Right lung (tissue), 5 donors: ENCODE data around the gene TMEM272. TPM values are rescaled to one million over a fixed set of nuclear protein-coding genes. Genes with fewer than 3 reads are reported as not detected.

ENCODE experiments used
- DNase-seq, 2 donors: peaks; one replicate each; pipeline ENCODE4 v3.0.0-alpha.2; 2013
- polyA plus RNA-seq, 5 donors: library from polyadenylated mRNA; unstranded; fragments of 120-200 nt; gene quantifications; one replicate each; pipeline versions ENCODE4 v1.2.1 to v1.2.3, GENCODE V29; 2013; ENCODE audit warnings: inconsistent platforms in 1 of 5, low replicate concordance in 1 of 5; ENCODE audit not compliant: insufficient read length in 5 of 5, insufficient read depth in 1 of 5

Gene TMEM272
- polyA plus RNA-seq, 5 donors: 0.11 to 0.41 (median 0.25) TPM

DNA sequence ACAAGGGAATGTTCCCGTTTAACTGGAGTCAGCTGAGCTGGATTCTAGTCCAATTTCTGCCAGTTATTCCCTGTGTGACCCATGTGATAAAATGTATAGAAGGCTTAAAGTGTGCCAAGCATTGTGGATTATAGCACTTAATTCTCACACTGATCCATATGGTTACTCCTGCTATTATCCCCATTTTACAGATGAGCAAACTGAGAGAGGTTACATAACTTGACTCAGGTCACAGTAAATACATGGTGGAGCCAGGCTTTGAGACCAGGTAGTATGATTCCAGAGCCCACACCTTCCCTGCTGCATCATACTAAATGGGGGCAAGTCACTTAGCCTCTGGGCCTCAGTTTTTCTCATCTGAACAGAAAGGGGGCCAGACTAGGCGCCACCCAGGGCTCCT, 39.1 kb downstream of the TMEM272 start:
- no peak for DNase-seq

DNA sequence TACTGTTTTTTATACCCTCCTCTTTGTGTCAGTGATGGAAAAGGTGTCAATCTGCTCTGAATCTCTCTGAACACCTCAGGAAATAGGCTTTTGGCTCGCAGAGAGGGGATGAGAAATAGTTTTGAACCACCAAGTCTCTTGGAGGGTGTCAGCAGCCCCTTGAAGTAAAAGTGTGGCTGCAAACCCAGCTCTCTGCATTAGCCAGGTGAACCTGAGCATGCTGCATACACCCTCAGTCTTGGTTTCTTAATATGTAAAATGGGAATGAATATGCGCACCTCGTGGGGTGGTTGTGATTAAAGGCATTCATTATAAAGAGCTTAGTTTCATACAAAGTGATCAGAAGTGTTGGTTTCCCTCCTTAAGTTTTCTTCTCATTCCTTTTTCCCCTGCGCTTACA, 39.7 kb downstream of the TMEM272 start:
- no peak for DNase-seq

DNA sequence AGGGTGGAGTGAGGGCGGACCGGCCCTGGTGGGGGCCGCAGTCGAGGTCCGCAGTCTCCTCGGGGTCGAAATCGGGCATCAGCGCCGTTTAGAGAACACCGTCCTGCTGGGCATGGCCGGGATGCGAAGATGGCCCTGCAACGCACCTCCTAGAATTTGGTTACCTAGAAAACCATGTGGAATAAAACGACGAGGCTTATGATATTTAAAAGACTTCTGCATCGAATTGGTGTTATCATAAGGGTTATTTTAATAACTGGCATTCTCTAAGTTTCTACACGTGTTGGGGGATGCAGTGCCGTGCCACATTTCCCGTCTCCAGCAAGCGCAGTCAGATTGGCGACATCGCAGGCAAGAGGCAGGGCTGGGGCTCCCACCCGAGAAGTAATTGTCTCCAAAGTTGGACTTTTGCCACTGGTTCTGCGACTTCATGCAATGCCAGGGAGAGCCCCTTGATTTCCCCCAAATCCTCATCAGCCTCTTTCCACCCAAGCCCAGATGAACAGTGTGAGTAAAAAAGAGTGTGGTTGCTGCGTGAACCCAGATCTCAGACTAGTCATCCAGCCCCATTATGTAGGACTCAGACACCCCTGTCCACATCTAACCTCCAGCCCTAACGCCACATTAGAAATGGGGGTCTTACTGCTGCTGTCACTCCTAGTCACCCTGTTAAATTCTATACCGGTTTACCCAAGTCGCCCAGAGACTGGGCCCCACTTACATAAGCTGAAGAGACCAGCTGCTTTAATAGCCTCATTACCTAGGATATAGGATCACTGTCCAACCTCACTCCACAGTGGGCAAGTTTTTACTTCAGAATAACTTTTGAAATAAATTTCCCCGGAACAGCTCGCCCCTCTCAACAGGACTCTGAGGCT, 40.4 kb downstream of the TMEM272 start:
- DNase-seq: no peak

DNA sequence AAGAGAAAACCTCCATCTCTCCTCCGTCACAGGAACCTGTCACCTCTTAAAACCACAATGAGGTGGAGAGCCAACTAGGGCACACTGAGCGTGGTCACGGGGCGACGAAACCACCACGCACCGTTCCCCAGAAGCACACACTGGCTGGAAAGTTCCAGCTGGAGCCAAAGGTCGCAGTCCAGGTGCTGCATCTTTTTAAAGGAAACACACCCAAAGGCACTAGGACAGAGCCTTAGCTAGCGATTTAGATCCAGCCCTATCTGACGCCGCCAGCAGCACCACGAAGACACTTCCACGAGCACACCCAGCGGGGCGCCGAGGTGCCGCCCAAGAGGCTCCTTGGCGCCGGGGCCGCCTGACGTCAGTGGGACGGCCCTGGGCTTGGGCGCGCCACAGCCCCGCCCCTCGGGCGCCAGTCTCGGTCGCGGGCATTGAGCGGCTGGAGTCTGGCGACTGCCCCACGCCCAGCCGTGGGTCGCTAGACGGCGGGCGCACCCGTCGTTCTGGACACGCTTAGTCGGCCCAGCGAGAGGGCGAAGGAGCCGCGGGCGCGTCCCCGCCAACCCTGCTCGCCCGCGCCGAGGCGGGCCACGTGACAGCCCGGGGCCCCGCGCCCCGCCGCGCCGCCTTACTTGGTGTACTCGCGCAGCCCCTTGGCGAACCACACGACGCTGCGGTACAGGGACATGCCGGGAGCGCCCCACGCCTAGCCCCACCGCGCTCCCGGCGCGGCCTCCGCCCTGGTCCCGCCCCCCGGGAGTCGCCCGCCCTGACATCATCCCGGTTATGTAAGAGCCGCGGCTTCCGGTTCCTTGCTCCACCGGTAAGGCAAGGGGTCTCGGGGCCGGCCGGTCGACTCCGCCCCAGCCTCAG, 41.3 kb downstream of the TMEM272 start, which contains the start of gene DHRS12:
DHRS12 (minus strand) TSS at position 742 of the 873 bp plus-strand sequence. CDS start 4,504 bp downstream, outside the sequence.
- peak; percentile 88 to 89 for DNase-seq

DNA sequence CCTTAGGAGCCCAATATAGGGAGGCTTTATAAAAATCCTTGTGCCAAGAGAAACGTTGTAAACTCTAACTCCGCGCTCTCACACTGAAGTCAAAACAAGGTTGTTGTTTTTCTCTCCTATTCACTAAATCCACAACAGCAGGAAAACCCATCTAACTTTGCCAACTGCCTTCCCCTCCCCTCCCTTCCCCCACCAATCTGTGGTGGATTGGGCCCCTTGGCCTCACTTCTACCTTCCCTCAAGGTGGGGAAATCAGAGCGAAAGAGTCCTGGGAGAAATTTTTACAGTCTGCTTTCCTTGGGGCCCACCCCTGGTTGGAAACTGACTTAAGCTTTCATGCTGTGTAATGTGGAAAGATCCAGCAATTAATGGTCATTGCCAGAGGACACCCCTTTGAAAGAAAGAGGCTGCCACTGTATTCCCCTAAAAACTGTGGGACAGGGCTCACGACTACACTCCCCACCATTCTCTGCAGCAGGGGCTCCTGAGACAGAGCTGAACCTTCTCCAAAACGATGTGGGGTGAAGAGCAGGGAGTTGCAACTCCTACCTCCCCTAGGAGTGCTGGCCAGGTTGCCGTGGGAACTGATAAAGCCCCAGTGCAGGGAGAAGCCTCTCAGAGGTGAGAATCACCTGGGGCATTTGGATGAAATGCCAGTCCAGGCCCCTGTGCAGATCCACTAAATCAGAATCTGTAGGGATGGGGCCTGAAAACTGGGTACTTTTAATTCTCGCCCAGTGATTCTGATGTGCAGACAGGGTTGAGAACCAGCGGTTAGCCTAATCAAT, 42.2 kb downstream of the TMEM272 start:
- DNase-seq: no peak

DNA sequence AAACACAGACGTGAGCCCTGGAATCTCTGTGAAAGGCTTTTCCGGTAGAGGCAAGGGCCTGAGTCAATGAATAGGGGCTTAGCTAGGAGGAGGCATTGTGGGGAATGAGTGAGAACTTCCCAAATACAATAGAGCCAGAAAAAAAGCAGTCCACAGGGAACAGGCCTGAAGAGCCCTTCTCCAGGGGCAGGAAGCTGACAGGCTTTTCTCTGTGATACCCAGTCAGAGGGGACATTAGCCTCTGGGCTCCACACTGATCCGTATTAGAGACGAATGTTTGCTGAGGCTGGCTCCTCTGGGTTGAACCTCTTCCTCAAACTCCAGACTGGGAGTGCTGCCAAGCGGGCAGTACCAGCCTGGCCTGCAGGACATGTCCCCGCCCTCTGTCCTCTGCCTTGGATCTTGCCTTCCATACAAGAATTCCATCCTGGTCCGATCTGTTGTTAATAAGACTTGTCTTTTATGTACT, 43.3 kb downstream of the TMEM272 start:
- DNase-seq: no peak

DNA sequence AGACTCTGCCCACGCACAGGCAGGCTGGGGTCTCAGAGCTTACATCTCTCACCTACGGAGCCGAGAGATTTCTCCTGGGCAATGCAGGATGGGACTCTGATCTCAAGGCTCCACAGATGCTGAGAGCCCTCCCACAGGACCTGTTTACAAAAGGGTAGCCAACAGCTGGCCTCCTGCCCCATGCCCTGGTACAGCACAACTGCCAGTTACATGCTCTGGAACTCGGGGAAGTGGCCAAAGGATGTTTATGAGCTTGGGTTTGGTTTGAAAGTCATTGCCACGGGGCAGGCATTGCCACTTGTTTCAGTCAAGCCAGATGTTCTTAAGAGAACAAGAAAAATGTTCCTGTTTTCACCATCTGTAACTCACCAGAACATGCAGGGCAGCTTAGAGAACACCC, 44.5 kb downstream of the TMEM272 start:
- no peak for DNase-seq

DNA sequence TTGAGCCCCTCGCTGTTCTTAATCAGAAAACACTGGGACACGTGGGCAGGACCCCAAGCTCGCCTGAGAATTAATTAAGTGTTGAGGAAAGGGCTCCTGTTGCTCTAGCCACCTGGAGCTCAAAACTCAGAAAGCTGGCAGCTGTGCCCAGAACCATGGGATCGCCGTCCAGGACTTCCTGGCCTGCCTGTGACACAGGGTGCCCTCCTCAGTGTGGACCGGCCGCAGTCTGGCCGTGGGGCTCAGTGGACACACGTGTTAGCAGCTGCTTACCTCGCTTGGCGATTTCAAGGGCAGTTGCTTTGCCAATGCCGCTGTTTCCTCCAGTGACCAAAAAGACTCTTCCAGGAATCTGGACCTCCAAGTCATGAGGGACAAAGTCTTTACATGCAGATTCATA, 45.7 kb downstream of the TMEM272 start:
- DNase-seq: no peak

DNA sequence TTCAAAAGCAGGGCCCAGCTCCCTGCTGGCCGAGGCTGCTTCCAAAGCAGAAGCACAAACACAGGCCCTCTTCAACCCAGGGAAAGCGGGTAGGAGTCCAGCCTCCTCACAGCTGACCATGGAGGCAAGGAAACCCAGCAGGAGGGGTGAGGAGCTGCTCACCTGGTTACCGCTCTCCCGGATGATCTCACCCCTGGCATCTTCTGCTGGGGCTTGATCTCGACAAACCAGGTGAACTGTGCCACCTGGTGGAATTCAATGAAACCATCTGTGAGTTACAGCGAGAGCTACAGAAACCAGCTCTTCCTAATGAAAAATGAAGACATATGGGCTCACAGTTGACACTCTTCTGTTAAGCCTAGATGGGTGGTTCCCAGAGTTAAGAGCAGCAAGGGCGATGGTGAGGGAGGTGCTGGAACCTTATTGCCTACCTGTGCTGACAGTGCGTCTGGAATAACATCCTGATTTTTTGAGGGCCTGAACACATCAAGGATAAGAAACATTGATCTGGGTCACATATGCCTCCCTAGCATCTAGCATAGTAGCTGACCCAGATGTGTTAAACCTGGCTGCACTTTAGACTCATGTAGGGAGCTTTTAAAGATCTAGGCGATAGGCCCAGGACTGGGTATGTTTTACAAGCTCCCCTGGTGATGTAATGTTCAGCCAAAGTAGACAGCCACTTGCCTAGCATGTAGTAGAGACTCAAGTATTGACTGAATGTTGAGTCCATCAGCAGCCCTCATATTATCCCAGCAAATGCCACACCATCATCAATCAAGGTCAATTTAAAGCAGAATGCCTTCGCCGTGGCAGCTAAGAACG, 47.1 kb downstream of the TMEM272 start:
- DNase-seq: no peak

DNA sequence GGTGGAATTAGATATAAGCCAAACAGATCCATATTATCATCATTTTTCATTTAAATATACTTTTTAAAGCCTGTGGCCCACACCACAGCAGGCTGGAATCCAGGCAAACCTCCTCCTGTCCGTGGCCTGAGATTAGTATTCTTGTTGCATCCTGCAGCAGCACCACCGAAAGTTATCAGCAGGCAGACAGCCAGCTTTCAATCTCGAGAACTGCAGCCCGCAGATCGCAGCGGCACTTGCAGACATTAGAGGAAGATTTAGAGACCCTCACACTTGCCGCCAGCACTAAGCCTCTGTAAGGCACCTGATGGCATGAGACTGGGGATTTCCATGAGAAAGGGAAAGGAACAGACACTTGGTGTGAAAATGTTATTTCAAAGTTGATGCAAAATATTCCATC, 48.4 kb downstream of the TMEM272 start:
- no peak for DNase-seq

DNA sequence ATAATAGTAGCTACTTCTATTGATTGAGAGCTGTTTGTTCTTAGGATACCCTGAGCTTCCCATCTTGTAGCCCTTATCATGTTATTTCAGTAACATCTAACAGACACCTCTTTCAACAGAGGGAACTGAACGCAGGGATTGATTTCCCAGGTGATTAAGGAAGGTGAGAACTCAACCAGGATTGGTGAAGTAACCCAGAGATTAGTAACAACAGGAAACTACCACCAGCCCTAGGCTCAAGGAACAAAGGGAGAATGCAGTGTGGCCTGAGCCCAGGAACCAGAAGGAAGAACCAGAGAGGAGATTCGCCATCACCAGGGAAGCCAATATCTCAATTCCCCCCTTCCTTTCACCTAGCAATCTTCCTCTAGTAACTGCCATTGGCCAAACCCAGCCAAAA, 49.6 kb downstream of the TMEM272 start:
- no peak for DNase-seq

DNA sequence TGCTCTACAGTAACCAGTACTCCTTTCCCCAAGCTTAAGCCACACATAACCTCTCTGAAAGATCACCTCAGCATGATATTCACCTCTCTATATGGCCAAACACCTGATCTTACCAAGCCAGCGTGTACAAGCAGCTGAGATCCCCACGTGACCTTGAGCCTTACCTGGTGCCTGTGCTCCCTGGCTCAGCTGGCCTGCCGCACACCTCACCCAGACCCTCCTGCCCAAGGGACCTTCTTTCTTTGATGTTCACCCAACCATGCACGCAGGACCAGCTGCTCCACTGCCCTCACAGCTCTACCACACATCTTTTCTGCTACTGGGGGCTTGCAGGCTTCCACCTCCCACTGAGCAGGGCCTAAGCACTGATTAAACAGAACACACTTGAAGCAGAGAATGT, 50.0 kb downstream of the TMEM272 start:
- no peak for DNase-seq

DNA sequence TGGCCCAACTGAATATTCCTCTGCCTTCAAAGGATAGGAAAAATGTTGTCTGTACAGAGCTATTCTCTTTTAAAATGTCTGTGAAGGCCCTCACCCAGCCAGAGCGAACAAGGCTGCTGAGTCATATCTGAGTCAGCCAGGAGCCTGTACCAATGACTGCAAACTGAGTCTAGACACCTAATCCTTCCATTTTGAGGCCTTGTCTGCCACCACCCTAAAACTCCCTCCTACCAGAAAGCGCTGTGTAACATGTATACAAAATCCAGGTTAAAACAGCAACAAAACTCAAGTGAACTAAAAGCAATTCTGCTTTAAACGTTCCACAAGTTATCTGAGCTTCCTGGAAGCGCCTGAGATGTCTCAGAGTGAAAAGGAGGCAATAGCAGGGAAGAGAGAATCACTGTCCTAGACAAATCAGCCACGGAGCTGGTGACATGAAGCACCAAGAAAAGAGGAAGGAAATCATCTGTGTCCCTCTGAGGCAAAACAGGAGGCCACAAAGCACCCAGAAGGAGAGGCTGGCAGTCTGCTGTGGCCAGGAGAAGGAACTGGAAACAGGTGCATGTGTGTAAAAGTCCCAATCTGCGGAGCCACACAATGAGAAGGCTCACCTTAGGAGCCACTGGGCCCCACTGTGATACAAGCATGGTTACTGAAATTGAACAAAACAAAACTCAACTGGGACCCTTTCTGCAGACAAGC, 51.3 kb downstream of the TMEM272 start:
- no peak for DNase-seq

DNA sequence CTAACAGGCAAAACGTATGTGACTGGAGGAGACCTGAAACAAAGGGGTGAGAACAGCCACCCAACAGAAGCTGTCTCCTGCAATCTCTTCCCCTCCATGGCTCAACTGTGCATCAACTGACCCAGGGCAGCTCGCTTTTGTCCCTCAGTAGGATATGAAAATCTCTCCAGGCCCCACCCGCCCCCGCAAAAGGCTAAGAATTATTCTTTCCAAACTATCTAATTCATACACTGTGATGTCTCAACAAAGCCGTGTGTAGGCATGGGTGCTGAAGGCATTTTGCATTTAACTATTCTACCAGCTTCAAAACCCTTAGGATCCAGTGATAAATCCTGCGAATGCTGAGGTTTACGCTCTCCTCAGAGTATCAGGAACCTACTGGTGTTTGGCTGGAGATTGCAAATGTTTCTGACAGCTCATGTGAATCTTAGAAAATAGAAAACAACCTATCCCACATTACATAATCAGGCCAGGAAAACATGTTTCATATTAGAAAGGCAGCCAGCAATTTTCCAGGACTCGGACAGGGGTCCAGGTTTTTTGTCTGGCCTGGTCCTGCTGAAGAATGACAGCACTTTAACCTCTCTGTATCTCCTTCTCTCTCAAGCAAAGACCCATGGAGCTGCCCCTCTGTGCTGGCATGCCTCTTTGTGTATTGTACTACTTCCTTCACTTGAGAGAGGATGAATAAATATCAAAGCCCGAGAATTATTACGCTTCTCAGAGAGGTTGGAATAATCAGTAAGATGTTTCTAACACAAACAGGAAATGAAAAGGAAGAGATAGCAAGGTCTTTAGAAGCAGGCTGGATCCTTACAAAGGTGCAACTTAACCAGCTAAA, 58.3 kb downstream of the TMEM272 start:
- DNase-seq: no peak

DNA sequence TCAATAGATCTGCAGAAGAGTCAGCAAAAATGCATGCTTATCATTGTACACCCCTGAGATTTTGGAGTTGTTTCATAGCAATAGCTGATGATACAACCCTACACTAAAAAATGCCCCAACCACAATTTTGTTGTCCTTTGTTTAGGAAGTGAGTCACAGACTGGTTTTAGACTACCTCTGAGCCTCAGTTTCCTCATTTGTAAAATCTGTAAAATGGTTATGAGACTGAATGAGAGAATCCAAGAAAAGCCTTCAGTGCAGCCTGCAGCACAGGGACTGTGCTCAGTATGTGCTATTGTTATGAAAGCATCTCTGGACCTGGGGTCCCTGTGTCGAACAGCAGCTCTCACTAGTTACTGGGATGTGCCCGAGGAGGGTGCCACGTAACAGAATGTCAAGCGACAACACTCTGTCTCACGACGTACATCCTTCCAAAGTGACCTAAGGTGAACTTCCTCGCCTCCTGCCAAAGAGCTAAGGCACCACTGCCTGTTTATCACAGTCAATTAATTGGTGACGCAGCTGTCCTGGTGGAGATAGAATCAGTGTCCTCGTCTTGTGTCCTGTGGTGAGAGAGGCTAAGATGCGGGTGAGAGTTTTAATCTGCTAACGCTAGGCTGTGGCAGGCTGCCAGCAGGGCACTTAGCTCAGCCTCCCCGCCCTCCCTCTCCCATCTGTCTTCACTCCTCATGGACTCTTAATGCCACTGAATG, 59.1 kb downstream of the TMEM272 start:
- no peak for DNase-seq

DNA sequence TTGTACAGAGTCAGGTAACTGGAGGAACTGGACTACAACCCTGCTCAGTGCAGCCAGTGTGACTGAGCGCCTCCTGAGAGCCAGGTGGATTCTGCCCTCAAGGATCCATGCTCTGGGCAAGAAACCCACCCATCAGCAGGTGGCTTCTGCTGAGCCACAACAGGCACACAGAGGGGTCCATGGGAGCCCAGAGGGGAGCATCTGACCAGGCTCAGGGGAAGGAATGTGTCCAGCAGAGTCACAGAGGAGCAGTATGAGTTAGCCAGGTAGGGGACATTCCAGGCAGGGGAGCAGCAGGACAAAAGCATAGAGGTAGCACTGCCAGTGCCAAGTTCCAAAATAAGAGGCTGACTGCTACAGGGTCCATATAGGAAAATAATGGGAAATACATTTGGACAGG, 60.9 kb downstream of the TMEM272 start:
- DNase-seq: no peak

DNA sequence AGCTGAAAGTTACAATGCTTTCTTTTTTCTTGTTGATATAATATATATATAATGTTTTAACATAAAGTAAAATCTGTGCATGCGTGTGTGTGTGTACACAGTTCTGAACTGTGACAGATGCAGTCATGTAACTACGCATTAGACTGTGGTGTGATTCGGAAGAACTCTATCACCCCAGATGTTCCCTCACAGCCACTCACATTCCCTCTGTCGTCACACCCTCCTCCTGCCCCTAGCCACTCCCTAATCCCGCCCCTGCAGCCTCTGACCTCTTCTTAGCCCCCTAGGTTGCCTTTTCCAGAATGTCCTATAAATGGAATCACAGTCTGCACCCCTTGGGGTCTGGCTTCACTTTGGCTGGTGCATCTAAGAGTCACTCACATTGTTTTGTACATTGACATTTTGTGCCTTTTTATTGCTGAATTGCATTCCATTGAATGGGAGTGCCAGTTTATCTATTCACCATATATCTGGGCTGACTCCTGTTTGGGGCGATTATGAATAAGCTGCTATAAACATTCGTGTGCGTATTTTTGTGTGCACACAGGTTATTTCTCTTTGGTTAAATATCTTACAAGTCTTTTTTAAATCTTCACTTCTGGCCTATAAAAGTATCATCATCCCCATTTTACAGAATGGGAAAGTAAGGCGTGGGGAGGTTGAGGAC, 61.4 kb downstream of the TMEM272 start:
- DNase-seq: no peak
